ENCODE measurements around the gene PLAAT1.

PLAAT1 gene

DNA sequence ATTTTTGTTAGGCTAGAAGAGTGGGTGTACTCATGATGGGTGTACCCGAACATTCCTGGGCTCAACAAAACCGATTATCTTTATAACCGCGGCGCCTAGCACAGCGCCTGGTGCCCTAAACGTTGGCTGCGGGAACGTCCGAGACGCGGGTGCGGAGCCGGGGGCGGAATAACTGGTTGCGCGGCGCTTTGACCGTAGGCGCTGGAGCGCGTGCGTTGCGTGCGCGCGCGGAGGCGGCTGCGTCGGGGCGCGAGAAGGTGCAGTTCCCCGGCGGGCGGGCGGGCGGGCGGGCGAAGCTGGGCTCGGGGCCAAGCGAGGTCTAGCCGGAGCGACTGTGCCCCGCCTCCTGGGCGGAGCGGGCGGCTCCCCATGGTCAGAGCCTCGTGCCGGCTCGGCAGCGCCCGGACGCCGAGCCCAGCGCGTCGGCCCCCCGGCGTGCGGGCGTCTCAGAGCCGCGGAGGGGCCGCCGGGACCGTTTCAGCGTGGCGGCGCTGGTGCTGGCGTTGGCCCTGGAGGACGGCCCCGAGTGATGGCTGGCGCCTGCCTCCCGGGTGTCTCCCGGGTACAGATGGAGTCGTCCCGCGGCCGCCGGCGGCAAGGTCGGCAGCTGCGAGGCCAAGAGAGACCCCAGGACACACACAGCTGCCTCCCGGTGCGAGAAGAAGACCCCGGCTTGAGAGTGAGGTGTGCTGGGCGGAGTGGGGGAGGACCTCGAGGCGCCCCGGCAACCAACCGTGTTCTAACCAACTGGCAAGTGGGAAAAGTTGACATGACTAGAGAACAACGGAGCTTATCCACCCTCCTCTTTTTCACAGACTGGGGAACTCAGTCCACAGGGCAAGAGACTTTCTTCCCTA, at the start of gene PLAAT1:
Gene PLAAT1, plus strand, starts transcription at position 373 of the 857 bp plus-strand sequence. CDS start 14,429 bp downstream, outside the sequence.
- peak; percentile 54 for DNase-seq (ENCODE audit: low read depth)
- TF ChIP-seq, protein P1, sequence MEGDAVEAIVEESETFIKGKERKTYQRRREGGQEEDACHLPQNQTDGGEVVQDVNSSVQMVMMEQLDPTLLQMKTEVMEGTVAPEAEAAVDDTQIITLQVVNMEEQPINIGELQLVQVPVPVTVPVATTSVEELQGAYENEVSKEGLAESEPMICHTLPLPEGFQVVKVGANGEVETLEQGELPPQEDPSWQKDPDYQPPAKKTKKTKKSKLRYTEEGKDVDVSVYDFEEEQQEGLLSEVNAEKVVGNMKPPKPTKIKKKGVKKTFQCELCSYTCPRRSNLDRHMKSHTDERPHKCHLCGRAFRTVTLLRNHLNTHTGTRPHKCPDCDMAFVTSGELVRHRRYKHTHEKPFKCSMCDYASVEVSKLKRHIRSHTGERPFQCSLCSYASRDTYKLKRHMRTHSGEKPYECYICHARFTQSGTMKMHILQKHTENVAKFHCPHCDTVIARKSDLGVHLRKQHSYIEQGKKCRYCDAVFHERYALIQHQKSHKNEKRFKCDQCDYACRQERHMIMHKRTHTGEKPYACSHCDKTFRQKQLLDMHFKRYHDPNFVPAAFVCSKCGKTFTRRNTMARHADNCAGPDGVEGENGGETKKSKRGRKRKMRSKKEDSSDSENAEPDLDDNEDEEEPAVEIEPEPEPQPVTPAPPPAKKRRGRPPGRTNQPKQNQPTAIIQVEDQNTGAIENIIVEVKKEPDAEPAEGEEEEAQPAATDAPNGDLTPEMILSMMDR (IDR thresholded peaks at IDR 0.05; ENCODE audit: insufficient read depth, low read depth, low read length, missing control alignments): no peak
- H3K4me3 ChIP-seq (ENCODE audit: low read depth, low read length): peak within 1 kb of the TSS; percentile 28

DNA sequence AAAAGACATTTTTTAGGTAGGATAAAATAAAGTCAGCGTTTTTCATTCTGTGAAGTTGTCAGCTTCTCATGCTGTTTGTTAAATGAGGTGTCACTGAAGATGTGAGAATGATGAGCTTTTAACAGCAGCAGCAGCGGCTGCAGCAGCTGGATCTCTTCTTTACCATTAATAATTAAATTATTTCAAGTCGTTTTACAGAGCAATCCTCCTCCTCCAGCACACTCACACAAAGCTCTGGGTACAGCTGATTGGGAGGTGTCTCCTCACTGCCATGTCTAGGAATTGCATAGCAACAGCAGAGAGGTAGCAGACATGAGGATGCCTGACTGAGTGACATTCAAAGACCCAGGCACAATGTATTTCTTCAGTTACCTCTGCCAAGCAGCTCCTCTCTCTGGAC, 46.7 kb upstream of the PLAAT1 start:
- no peak for DNase-seq (ENCODE audit: low read depth)
- TF ChIP-seq, protein P1 (IDR thresholded peaks at IDR 0.05; ENCODE audit: insufficient read depth, low read depth, low read length, missing control alignments): no peak
- H3K4me3 ChIP-seq (ENCODE audit: low read depth, low read length): no peak overlapping the region

DNA sequence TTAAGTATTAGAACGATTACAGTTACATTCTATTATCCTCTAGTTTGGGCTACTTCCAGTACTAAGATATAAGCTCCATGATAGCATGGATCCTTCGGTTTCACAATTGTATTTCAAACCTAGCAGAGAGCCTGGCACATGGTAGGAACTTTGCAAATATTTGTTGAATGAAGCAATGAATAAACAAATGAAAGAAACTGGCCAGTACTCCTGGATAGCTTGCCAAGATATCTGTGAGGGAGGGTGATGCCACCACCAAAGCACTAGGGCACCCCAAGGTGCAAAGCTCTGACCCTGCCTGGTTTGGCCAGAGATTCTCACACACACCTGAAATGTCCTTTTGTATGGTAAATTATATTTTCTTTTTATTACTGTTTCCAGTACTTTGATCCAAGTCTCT, 44.3 kb upstream of the PLAAT1 start:
- no peak overlapping the region for H3K4me3 ChIP-seq (ENCODE audit: low read depth, low read length)
- no peak for DNase-seq (ENCODE audit: low read depth)
- TF ChIP-seq, protein P1 (IDR thresholded peaks at IDR 0.05; ENCODE audit: insufficient read depth, low read depth, low read length, missing control alignments): no peak

DNA sequence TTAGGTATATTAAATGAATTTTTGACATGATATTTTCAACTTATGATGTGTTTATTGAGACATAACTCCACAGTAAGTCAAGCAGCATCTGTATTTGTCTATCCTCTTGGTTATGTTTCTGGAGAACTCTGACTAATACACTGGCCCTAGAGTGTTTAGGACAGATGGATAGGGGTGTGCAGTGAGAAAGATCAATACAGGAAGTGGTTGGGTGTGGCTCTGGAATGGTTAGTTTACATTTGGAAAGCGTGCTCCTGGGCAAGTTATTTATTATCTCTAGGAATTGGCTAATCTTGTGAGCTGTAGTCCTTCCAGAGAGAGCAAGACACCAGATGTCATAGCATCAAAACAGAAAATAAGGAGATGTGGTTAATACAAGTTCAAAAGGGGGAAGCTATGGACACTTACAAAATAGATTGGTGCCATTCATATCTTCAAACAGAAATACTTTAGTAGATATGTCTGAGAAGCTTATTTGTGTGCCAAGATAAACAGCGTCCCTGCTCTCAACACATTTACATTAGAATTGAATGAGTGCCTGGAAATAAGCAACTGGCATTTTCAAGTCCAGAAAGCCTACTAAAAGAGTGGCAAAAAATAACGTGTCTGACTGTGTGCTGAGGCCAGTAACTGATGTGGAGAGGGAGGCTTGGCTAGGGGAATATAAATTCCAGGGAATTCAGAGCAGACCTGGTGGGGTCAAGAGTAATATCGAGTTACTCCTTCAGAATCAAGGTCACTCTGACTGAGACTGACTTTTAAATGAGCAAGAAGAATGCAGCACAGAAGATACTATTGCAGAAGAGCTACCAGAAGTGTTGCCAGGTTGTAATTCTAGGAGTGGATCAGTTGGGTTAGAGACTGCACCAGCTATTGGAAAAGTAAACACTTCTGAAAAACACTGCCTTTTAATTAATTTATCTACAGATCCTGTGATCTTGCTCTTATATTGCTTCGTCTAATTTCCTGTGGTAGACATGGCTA, 33.4 kb upstream of the PLAAT1 start:
- TF ChIP-seq, protein P1 (IDR thresholded peaks at IDR 0.05; ENCODE audit: insufficient read depth, low read depth, low read length, missing control alignments): no peak
- no peak overlapping the region for H3K4me3 ChIP-seq (ENCODE audit: low read depth, low read length)
- DNase-seq (ENCODE audit: low read depth): no peak

DNA sequence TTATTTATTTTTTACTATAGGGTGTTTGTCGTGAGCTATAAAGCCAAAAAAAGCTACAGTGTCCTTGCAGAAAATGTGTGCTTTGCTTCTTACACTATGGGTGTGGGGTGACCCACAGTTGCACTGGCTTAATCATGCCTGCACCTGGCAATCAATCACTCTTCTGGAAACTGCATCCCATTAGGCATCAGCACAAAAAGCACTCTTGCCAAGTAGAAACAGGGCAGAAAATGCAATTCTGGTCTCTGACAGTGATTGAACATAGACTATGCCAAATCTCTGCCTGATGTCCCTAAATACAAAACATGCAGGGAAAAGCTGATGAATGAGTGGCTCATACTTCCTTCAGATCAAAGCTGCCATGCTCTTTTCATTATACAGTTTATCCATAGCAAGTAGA, 30.4 kb upstream of the PLAAT1 start:
- no peak for DNase-seq (ENCODE audit: low read depth)
- TF ChIP-seq, protein P1 (IDR thresholded peaks at IDR 0.05; ENCODE audit: insufficient read depth, low read depth, low read length, missing control alignments): no peak

DNA sequence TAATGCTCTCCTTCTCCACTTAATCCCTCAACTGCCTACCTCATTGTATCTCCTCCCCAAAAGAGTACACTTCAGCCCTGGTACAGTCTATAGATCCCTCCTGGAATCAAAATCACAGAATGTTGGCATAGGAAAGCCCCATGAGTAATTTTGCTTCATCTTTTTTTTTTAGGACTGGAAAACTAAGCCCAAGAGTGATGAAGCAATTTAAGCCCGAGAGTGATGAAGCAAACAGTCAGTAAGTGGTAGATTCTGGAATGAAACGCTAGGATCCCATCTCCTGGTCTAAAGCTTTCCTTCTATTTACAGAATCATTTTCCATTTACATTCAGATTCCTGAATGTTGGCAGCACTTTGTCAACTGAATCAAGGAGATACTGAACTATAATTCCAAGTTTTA, 29.8 kb upstream of the PLAAT1 start:
- DNase-seq (ENCODE audit: low read depth): no peak
- TF ChIP-seq, protein P1 (IDR thresholded peaks at IDR 0.05; ENCODE audit: insufficient read depth, low read depth, low read length, missing control alignments): no peak
- H3K4me3 ChIP-seq (ENCODE audit: low read depth, low read length): no peak overlapping the region

More for the DNA sequence above, 30.4 kb upstream of the PLAAT1 start:
- no peak overlapping the region for H3K4me3 ChIP-seq (ENCODE audit: low read depth, low read length)
